ENCODE measurements around the gene ORAI3.

DNA sequence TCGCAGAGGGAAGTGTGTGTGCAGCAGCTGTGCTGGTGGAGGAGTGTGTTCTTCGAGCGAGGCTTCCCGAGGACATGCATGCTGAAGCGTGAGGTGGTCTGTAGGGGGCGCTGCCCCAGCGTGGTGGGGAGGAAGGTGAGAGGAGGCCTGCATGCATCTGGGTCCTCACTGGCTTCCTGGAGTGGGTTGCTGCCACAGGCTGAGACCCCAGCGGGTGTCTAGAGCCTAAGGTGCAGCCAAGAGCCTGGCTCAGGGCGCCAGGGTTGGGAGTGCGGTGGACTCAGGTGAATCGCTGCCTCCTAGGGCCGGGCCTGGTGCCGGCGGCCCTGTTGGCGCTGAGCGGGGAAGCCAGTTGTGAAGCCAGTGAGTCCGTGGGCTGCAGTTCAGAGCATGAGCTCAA lies 28.6 kb downstream of the ORAI3 start:
- TF ChIP-seq, protein P1, sequence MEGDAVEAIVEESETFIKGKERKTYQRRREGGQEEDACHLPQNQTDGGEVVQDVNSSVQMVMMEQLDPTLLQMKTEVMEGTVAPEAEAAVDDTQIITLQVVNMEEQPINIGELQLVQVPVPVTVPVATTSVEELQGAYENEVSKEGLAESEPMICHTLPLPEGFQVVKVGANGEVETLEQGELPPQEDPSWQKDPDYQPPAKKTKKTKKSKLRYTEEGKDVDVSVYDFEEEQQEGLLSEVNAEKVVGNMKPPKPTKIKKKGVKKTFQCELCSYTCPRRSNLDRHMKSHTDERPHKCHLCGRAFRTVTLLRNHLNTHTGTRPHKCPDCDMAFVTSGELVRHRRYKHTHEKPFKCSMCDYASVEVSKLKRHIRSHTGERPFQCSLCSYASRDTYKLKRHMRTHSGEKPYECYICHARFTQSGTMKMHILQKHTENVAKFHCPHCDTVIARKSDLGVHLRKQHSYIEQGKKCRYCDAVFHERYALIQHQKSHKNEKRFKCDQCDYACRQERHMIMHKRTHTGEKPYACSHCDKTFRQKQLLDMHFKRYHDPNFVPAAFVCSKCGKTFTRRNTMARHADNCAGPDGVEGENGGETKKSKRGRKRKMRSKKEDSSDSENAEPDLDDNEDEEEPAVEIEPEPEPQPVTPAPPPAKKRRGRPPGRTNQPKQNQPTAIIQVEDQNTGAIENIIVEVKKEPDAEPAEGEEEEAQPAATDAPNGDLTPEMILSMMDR (IDR thresholded peaks at IDR 0.05) = peak; percentile 61
- TF ChIP-seq EZH2phosphoT487 (IDR thresholded peaks at IDR 0.05) = no peak
